Activated CD8-positive, alpha-beta memory T cell treated with anti-CD3 and anti-CD28 coated beads for 24 hours (primary cell): ENCODE results near the gene PPP4C.

ENCODE experiments used
- DNase-seq: peaks from one replicate; pipeline ENCODE4 v3.0.0-alpha.2; 2020

The PPP4C gene

GRCh38 chr16:30083216-30084055 lies 7.6 kb downstream of the PPP4C start:
- no peak for DNase-seq

- no peak for DNase-seq
These were observed 8.5 kb downstream of the PPP4C start for GRCh38 chr16:30084096-30084815.

GRCh38 chr16:30084816-30085159 lies 9.0 kb downstream of the PPP4C start:
- DNase-seq: no peak

GRCh38 chr16:30085247-30085646 lies 9.5 kb downstream of the PPP4C start:
- DNase-seq: no peak

- no peak for DNase-seq
These were observed 10.0 kb downstream of the PPP4C start for GRCh38 chr16:30085820-30086219.

- no peak for DNase-seq
These were observed 10.7 kb downstream of the PPP4C start for GRCh38 chr16:30086291-30087140.

- DNase-seq: no peak
These were observed 11.5 kb downstream of the PPP4C start for GRCh38 chr16:30087181-30087898.

GRCh38 chr16:30088237-30088831 lies 12.5 kb downstream of the PPP4C start:
- DNase-seq: no peak

GRCh38 chr16:30088832-30089624 lies 13.2 kb downstream of the PPP4C start:
- no peak for DNase-seq

- no peak for DNase-seq
These were observed 15.0 kb downstream of the PPP4C start for GRCh38 chr16:30090610-30091331.

GRCh38 chr16:30091474-30092372 lies 15.9 kb downstream of the PPP4C start, which contains the start of gene TBX6:
TBX6 (minus strand) TSS chr16:30091924; CDS start chr16:30091193, 731 bp downstream.
- DNase-seq: peak; percentile 97

- peak; percentile 87 for DNase-seq
These were observed 16.7 kb downstream of the PPP4C start for GRCh38 chr16:30092373-30093010.

GRCh38 chr16:30094541-30095165 lies 18.9 kb downstream of the PPP4C start:
- no peak for DNase-seq

- DNase-seq: peak; percentile 71
These were observed 19.6 kb downstream of the PPP4C start for GRCh38 chr16:30095166-30096078.

GRCh38 chr16:30096105-30096861 lies 20.5 kb downstream of the PPP4C start, which contains the start of gene YPEL3:
YPEL3 (minus strand) TSS chr16:30096213; CDS start chr16:30095482, 731 bp downstream.
- peak; percentile 91 for DNase-seq

GRCh38 chr16:30096862-30097563 lies 21.2 kb downstream of the PPP4C start:
- DNase-seq: no peak
